ENCODE measurements around the gene ANGPTL8.

Gene ANGPTL8, protein sequence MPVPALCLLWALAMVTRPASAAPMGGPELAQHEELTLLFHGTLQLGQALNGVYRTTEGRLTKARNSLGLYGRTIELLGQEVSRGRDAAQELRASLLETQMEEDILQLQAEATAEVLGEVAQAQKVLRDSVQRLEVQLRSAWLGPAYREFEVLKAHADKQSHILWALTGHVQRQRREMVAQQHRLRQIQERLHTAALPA

GRCh38 chr19:11239377-11240000 lies at the start of gene ANGPTL8:
Gene ANGPTL8, plus strand, starts transcription at chr19:11239619. Its CDS starts 19 bp downstream, at chr19:11239638.
- no peak for DNase-seq

- no peak for DNase-seq
Observed at GRCh38 chr19:11190501-11190900, 48.9 kb upstream of the ANGPTL8 start.

DNA sequence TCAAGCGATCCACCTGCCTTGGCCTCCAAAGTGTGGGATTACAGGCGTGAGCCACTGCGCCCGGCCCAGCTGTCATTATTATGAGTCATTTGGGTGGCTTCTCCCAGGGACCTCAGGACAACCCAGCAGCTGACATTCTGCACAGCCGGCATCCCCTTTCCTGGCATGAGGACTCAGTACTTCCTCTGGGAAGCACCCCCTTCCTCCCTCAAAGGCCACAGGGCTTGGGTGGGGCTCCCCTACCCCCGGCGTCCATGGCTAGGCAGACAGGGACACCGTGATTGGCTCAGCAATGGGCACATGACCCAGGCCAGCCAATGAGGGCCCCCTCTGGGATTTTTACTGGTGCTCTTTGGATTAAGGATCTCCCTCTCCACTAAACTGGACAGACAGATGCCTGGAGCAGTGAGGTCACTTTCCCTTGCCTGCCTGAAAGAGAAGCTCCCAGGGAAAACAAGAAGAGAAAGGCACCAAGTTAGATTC lies 48.1 kb upstream of the ANGPTL8 start:
- DNase-seq = no peak

- no peak for DNase-seq
Observed at GRCh38 chr19:11191934-11192333, 47.5 kb upstream of the ANGPTL8 start.

DNA sequence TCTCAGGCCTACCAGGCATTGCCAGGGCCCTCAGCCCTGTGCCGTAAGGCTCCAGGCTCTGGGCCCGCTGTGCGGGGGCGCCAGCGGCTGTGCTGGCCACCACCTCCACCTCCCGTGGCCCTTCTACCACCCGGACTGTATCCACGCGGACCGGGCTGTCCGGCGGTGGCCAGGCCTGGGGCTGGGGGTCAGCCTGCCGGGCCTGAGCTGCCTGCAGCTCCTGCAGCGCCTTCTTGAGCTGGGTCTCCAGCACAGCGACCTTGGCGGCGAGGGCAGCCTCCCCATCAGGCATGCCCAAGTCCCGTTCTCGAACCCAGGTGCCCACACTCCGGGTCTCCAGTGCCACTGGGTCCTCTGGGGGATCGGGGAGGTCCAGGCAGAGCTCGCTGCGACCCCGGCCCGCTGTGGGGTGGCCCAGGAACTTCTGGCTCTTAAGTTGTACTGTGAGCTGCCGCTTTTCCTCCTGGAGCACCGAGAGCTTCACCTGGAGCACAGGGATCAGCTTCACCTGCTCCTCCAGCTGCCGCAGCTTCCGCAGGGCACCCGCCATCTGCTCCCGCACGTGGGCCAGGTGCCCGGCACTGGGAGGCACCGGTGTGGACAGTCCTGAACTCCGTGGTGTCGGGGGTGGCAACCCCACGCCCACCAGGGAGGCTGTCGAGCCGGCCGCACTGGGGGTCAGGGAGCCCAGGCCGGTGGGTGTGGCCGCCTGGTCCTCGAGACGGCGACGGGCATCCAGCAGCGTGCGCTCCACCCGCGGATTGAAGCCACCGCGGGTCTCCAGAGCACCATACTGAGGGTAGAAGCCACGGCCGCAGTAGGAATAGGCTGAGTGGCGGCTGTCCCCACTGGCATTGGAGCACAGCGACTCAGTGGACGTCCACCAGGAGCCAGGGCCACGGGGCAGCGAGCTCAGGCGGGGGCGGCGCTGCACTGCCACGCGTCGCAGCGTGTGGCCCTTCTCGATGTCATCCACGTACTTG lies 46.2 kb upstream of the ANGPTL8 start:
- DNase-seq = no peak

- no peak for DNase-seq
Observed at GRCh38 chr19:11194173-11194572, 45.2 kb upstream of the ANGPTL8 start.

GRCh38 chr19:11194656-11195558 lies 44.5 kb upstream of the ANGPTL8 start:
- no peak for DNase-seq

DNA sequence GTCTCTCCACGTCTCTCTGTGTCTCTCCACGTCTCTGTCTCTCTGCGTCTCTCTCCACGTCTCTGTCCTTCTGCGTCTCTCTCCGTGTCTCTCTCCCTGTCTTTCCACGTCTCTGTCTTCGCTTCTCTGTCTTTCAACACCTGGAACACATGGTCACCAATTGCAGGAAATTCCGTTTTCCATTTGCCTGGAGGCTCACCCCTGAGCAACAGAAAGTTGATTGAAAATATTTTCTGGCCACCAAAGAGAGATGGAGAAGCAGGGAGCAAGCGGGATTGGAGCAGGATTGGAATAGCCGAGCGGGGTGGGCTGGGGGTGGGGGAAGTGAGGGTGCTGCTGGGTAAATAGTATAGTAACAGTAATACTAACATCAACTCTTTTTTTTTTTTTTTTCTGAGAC lies 43.7 kb upstream of the ANGPTL8 start:
- no peak for DNase-seq

- DNase-seq = no peak
Observed at GRCh38 chr19:11196406-11197287, 42.8 kb upstream of the ANGPTL8 start.

- peak; percentile 71 for DNase-seq
Observed at GRCh38 chr19:11197291-11198174, 41.9 kb upstream of the ANGPTL8 start, which contains the start of gene KANK2. Gene KANK2, minus strand, starts transcription at chr19:11197545. Its CDS starts 3,034 bp downstream, at chr19:11194511.

DNA sequence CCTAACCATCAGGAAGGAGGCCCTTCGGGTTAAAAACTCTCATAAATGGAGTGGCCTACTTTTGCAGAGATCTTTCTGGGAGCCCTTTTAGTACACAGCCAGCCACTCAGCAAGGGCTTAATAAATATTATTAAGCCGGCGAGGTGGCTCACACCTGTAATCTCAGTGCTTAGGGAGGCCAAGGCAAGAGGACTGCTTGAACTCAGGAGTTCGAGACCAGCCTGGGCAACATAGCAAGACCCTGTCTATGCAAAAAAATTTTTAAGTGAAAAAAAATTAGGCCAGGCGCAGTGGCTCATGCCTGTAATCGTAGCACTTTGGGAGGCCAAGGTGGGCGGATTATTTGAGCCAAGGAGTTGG lies 41.3 kb upstream of the ANGPTL8 start:
- DNase-seq = no peak

- DNase-seq = no peak
Observed at GRCh38 chr19:11198769-11199424, 40.5 kb upstream of the ANGPTL8 start.

GRCh38 chr19:11199517-11199916 lies 39.9 kb upstream of the ANGPTL8 start:
- no peak for DNase-seq

- DNase-seq = no peak
Observed at GRCh38 chr19:11200015-11200574, 39.3 kb upstream of the ANGPTL8 start.

DNA sequence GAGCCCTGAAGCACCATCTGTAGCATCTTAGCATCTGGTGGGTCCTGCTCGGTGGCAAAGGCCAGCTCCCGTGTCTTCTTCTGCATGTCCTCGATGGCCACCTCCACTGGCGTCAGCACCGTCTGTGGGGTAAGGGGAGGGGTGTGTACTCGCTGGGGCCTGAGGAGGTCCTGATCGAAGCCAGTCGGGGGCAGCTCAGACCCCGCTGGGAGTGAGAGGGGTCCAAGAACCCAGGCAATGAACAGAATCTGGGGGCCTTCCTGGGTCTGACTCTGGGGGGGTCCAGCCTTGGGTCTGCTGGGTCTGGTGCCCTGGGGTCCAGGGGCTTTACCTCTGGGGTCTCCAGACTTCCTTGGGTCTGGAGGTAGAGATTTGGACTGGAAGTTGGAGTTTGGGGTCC lies 38.5 kb upstream of the ANGPTL8 start:
- no peak for DNase-seq

DNA sequence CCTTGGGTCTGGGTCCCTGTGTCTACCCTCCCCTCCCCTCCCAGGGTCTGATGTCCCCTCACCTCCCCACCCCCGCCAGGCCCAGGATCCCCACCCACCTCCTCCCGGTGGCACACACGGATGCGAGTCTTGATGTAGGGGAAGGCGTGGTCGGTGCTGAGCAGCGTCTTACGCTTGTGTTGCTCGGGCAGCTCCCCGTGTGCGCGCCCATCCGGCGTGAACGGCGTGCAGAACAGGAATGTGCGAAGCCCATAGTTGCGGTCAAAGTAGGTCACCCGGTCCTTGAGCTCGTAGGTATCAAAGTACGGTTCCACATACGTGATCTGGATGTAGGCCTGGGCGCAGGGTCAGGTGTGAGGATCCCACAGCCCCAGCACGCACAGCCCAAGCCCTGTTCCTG lies 37.6 kb upstream of the ANGPTL8 start:
- DNase-seq = no peak

DNA sequence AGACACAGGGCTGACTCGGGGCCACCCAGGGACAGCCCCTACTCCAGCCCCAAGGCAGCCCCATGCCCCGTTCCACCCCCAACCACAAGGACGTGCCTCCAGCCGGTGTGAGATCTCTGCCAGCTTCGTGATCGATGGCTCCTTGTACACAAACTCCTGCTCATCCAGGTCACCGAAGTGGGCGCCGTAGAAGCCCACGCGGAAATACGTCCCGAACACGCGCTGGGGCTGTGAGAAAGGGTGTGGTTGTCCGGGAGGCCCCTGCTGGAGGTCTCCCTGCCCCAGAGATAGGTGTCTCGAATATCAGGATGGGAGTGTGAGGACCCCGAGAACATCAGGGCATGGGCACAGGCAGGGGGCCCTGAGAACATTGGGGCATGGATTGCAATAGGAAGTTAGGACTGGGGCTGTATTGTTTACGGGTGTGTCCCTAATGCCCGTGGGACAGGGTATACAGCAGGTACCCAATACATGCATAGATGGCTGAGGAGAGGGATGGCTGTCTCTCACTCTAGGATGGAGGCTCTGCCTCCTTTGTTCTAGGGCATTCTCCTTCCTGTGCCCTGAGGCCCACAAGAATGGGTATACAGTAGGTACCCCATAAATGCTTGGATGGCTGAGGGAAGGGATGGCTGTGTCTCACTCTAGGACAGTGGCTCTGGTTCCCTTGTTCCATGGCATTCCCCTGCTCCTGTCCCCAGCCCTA lies 36.8 kb upstream of the ANGPTL8 start:
- no peak for DNase-seq

DNA sequence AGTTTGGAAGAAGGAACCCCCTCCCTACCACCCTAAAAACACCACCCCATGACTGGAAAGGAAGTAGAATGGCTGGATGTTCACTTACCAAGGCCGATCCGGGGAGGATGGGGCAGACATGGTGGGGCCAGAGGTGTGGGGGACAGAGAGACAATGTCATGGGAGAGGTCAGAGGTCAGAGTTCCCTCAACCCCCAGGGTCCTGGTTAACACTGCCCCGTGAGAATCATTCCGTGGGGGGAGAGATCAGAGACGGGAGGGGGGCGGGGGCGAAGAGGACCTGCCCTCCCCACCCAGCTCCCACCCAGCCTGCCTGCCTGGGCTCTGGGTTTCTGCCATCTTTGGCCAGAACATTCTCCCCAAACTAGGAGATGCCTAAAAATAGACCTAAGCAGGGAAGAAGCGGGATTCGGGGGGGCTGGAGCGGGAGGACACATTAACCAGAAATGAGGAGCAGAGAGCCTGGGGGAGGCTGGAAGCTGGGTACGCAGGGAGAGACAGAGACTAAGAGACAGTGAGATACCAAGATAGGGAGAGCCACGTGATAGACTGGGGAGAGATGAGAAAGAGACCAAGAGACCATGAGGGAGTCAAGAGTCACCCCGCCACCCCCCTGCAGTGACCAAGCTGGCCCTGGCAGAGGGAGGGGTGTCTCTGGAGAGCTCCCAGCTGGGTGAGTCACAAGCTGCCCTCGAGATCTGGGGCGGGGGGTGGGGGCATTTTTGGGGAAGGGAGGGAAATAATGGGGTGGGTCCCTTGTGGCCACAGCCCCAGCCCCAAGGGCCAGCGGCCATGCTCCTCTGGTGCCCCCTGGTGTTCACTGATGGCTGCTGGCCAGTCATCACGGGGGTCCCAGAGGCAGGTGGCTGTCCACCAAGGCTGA lies 36.0 kb upstream of the ANGPTL8 start:
- peak; percentile 46 for DNase-seq
